Activated CD4-positive, alpha-beta T cell treated with anti-CD3 and anti-CD28 coated beads, Interleukin-2, amount 50 U/mL, for 24 hours (primary cell): ENCODE measurements around the gene OXSR1.
"Not testable (repeated sequence)": the region's sequence is repeated elsewhere in the genome, so short reads cannot be mapped to it uniquely, and the experiment has no call there.

Experiments used
- DNase-seq, 2 donors: peaks; one replicate each; pipeline ENCODE4 v3.0.0-alpha.2; 2020; ENCODE audit warnings: low read depth in 1 of 2, low spot score in 1 of 2

The OXSR1 gene

DNA sequence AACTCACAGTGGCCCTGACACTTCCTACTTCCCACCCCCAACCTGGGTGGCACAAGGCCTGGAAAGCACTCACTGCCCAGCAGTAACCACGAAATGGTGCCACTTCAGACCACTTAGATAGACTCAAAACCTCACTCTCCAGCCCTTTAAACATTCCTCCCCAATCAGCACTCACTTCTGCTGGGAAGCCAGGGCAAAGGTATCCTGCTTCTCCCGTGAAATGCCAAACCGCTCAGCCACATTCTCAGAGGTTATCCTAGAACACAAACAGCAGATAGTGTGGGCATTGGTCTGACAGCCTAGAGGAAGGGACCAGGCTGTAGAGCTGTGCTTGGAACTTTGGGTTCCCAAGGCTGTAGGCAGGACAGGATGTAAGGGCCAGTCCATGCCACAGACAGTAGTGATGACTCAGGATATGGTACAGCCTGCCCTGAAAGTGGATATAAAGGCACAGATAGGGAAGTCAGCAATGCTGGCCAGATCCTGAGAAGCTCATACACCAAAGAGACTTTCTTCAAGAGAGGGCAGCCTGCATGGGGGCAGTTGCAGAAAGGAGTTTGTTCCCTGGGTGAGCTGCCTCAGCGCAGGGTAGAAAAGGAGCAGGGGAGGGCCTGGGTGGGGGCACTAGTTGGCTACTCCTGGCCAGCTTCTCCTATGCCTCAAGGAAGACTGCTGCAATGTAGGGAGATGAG is 37.6 kb upstream of the OXSR1 start:
- no peak for DNase-seq

DNA sequence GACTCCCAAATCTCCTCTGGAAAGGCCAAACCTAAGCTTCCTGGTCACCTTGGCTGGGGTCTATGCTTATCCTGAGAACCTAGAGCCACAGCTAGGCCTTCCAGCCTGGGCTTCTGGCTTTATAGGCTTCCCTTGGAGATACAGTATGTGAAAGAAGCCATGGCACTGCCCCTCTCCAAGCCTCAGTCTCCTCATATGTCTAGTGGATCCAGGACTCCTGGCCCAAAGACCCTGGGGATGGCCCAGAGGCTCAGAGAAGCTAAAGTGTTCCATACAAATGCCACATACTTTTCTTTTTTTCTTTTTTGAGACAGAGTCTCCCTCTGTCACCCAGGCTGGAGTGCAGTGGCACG is 37.1 kb upstream of the OXSR1 start:
- no peak for DNase-seq

DNA sequence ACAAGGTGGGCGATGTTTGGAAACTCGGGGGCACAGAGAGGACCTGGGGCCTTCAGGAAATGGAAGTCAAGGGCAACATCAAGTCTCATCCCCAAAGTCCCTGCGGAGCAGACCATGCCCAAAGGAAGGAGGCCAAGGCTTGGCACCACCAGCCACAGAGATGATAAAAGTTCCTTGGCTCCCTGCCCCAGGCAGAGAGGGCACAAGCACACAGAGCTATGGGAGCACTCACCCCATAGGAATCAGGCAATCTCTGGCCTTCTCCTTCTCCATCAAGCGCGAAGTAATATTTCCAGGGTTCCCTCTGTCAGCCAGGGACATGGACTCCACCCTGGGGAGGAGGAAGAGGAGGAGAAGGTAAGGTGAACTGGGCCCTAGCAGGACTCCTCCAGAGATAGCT is 36.3 kb upstream of the OXSR1 start:
- DNase-seq, result no peak

DNA sequence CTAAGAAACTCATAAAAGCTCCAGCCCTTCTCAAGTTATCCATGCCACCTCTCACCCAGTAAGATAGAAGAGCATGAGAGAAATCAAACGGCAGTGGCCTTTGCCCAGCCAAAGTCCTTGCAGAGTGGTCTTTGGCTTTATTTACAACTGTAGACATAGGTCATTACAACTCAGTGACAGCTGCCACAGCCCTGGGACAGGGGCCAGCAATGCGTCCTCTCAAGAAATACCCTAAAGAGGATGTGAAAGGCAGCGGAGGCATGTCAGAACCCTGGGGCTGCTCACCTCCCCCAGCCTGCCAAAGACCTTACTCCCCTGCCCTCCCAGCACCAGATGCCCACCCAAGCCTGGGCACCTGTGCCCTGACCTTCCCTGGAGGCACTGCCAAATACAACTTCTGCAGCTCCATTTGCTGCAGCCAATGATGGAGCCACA is 34.7 kb upstream of the OXSR1 start:
- no peak for DNase-seq

- DNase-seq, result no peak
Measured at GRCh38 chr3:38131621-38132369, 33.5 kb upstream of the OXSR1 start.

DNA sequence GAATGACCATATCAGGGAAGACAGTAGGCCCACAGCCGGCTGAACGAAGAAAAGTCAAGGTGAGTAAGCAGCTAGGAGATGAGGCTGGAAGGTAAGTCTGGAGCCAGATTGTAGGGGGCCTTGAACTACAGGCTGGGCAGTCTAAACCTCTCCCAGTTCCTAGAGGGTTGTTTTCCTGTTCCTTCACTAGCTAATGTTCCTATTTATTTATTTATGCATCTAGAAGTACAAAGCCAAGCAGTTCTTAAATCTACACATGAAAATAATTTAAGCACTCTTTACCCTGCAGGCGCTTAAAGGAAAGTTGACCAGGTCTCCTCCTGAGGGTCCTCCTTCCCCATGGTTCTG is 32.2 kb upstream of the OXSR1 start:
- DNase-seq, result no peak

DNA sequence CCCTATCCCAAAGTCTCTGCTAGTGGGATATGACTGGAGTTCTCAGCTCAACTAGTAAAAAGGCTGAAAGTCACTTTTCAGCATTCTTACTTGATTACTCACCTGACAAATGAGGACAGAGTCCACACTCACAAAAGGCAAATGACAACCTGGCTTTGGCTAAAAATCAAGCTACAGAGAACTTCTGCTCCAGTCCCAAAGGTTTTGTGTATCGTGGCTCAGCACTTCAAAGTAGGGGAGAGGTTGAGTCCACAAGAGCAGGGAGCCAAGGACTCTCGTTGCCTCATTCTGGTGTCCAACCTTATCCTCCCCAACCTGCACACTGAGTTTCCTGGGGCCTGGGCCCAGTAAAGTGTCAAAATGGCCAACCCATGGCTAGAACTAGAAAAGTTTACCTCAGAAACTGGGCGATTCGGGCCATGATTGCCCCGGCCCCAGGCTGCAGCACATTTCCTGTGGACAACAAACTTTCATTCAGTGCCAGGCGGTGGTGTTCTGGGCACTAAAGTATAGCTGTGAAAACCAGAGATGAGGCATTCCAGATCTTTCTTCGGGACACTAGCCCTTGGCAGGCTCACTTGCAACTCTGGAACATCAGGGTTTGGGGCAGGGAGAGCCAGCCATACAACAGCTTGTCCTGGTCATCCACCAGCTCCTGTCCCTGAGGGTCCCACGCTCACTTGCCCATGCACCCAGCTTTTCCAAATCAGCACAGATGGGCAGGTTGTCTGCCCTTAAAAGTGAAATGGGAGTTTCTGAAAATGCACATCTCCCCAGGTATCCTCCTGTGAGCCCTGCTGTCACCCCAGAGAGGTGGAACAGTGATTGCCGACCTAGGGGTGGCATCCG is 31.6 kb upstream of the OXSR1 start:
- no peak for DNase-seq

DNA sequence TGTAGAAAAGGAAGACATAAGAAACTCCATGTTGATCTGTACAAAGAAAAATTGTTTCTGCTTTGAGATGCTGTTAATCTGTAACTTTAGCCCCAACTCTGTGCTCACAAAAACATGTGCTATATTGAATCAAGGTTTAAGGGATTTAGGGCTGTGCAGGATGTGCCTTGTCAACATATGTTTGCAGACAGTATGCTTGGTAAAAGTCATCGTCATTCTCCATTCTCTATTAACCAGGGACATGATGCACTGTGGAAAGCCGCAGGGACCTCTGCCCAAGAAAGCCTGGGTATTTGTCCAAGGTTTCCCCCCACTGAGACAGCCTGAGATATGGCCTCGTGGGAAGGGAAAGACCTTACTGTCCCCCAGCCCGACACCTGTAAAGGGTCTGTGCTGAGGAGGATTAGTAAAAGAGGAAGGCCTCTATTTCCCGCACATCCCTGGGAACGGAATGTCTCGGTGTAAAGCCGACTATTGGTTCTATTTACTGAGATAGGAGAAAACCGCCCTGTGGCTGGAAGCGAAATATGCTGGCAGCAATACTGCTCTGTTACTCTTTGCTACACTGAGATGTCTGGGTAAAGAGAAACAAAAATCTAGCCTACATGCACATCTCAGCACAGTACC is 30.7 kb upstream of the OXSR1 start:
- DNase-seq, result not testable (repeated sequence)

DNA sequence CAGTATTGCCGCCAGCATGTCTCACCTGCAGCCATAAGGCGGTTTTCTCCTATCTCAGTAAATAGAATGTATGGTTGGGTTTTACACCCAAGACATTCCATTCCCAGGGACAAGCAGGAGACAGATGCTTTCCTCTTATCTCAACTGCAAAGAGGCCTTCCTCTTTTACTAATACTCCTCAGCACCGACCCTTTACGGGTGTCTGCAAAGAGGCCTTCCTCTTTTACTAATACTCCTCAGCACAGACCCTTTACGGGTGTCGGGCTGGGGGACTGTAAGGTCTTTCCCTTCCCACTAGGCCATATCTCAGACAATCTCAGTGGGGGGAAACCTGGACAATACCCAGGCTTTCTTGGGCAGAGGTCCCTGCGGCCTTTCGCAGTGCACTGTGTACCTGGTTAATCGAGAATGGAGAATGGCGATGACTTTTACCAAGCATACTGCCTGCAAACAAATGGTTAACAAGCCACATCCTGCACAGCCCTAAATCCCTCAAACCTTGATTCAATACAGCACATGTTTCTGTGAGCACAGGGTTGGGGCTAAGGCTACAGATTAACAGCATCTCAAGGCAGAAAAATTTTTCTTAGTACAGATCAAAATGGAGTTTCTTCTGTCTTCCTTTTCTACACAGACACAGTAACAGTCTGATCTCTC is 29.6 kb upstream of the OXSR1 start:
- DNase-seq, result not testable (repeated sequence)

GRCh38 chr3:38136393-38136776 is 29.0 kb upstream of the OXSR1 start:
- no peak for DNase-seq

DNA sequence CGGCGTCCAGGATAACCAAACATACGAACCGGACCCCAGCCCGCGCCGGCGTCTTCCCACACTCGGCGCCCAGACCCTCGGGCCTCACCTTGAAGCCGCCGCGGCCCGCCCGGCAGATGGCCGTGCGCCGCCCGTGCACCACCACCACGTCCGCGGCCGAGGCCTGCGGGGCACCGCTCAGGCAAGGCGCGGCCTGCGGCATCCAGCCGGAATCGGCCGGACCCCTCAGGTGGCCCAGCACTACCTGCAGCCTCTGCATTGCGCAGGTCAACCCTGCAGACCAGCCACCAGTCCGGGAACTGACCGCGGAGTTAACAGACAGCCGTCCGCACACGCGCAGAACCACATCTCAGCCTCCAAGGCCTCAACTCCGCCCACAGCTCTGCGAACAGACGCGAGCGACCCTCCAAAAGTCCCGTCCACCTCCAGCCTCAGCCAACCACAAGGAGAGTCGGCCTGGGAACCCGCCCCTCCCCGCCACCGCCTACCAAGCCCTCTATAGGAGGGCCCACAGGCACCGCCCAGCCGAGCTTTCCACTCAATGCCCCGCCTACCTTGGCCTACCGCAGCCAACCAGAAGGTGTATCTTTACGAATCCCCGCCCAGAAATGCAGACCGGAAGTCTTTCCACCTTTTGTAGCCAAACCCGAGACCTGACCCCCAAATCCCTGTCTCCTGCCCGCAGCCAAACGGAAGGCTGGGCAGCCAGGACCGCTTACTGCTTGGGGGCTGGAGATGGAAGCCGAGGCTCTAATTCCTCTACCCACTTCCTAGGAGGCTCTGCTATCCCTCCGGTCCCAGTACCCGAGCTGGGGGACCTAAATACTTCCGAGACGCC is 28.3 kb upstream of the OXSR1 start, which contains the start of gene ACAA1:
TSS of gene ACAA1 (minus strand) at position 351 of the 838 bp plus-strand sequence. CDS start at position 259, 92 bp downstream.
- DNase-seq, result peak; percentile 86 to 98

- DNase-seq, result peak in 1 of 2 donors; percentile 17
Measured at GRCh38 chr3:38137615-38138348, 27.6 kb upstream of the OXSR1 start.

DNA sequence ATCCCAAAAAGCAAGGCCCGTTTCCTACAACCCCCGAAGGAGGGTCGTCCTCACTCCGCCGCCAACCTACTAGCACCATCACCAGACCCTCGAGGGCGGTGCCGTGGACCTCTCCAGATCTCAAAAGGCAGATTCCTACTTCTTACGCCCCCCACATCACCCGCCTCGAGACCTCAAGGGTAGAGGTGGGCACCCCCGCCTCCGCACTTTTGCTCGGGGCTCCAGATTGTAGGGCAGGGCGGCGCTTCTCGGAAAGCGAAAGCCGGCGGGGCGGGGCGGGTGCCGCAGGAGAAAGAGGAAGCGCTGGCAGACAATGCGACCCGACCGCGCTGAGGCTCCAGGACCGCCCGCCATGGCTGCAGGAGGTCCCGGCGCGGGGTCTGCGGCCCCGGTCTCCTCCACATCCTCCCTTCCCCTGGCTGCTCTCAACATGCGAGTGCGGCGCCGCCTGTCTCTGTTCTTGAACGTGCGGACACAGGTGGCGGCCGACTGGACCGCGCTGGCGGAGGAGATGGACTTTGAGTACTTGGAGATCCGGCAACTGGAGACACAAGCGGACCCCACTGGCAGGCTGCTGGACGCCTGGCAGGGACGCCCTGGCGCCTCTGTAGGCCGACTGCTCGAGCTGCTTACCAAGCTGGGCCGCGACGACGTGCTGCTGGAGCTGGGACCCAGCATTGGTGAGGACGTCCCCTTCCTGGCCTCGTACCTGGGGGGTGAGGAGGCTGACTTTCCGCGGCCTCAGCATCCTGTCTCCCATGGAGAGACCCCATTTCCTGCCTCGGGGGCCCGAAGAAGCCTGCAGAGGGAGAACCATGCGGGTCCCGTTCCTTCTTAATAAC is 26.8 kb upstream of the OXSR1 start, which contains the start of gene MYD88:
TSS of gene MYD88 (plus strand) at position 313 of the 842 bp plus-strand sequence. CDS start at position 353, 40 bp downstream.
- peak; percentile 63 to 74 for DNase-seq

- DNase-seq, result no peak
Measured at GRCh38 chr3:38139191-38139590, 26.1 kb upstream of the OXSR1 start.

DNA sequence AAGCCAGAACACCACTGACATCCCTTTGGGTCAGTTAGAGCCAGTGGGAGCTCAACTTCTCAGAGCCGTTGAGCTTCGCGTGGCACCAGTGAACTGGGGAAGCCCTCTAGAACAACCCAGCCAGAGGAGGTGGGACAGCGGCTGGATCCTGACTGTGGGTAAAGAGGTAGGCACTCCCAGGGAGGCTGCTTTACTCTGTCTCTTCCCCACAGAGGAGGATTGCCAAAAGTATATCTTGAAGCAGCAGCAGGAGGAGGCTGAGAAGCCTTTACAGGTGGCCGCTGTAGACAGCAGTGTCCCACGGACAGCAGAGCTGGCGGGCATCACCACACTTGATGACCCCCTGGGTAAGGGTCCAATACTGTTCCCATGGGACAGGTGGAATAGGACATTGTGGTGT is 25.7 kb upstream of the OXSR1 start:
- DNase-seq, result no peak

- no peak for DNase-seq
Measured at GRCh38 chr3:38140326-38141172, 24.8 kb upstream of the OXSR1 start.
